GM21619 (cell line): ENCODE measurements around the gene IRX4.

Experiments
- ATAC-seq: cut with Tn5 transposase; IDR thresholded peaks from one replicate; pipeline ENCODE4 v1.9.1; 2021; ENCODE audit not compliant: unreplicated experiment

IRX4 gene

GRCh38 chr5:1914471-1914870 lies 31.7 kb upstream of the IRX4 start:
- no peak for ATAC-seq

- no peak for ATAC-seq
These were observed 30.9 kb upstream of the IRX4 start for GRCh38 chr5:1913578-1913977.

GRCh38 chr5:1912951-1913565 lies 30.3 kb upstream of the IRX4 start:
- ATAC-seq: no peak

GRCh38 chr5:1911773-1912235 lies 29.1 kb upstream of the IRX4 start:
- ATAC-seq: no peak

GRCh38 chr5:1910861-1911772 lies 28.4 kb upstream of the IRX4 start:
- no peak for ATAC-seq

- ATAC-seq: no peak
These were observed 27.5 kb upstream of the IRX4 start for GRCh38 chr5:1910081-1910760.

GRCh38 chr5:1909346-1909985 lies 26.7 kb upstream of the IRX4 start:
- no peak for ATAC-seq

GRCh38 chr5:1908931-1909330 lies 26.2 kb upstream of the IRX4 start:
- ATAC-seq: no peak

- no peak for ATAC-seq
These were observed 24.9 kb upstream of the IRX4 start for GRCh38 chr5:1907616-1908015.

GRCh38 chr5:1905108-1905507 lies 22.4 kb upstream of the IRX4 start:
- ATAC-seq: no peak

- ATAC-seq: no peak
These were observed 19.3 kb upstream of the IRX4 start for GRCh38 chr5:1901983-1902382.

GRCh38 chr5:1901061-1901460 lies 18.3 kb upstream of the IRX4 start:
- no peak for ATAC-seq

GRCh38 chr5:1899201-1899600 lies 16.5 kb upstream of the IRX4 start:
- no peak for ATAC-seq

GRCh38 chr5:1897816-1898450 lies 15.2 kb upstream of the IRX4 start:
- no peak for ATAC-seq

GRCh38 chr5:1897386-1897785 lies 14.7 kb upstream of the IRX4 start:
- no peak for ATAC-seq

GRCh38 chr5:1896602-1897376 lies 14.1 kb upstream of the IRX4 start:
- ATAC-seq: no peak

GRCh38 chr5:1895739-1896420 lies 13.2 kb upstream of the IRX4 start:
- ATAC-seq: no peak

- no peak for ATAC-seq
These were observed 11.5 kb upstream of the IRX4 start for GRCh38 chr5:1894243-1894642.

- ATAC-seq: no peak
These were observed 11.0 kb upstream of the IRX4 start for GRCh38 chr5:1893754-1894153.
